Caco-2 (cell line): ENCODE measurements around the gene COL5A2. TPM values are rescaled to one million over a fixed set of nuclear protein-coding genes. Genes with fewer than 3 reads are reported as not detected.

Experiments
- BruUV-seq: library from RNA; stranded (reverse); fragments of 400-500 nt; replicated peaks from 2 replicates; lab custom pipeline; 2021; lab: Mats Ljungman, UMichigan
- CTCF ChIA-PET: fragments of 300-600 bp; sonication (Branson Sonifier 250); formaldehyde crosslinking; loops from one replicate; lab custom pipeline; 2022; ENCODE audit warnings: antibody characterized with exemption; lab: Charles Lee
- POLR2A ChIA-PET: fragments of 300-600 bp; sonication (Branson Sonifier 250); formaldehyde crosslinking; loops from one replicate; lab custom pipeline; 2022; ENCODE audit warnings: antibody characterized with exemption; lab: Charles Lee
- DNase-seq, 2 experiments: peaks; one replicate each; pipeline versions ENCODE4 v3.0.0 to v3.0.0-alpha.2; 2020 to 2022
- H3K27me3 ChIP-seq: replicated peaks from 2 replicates; pipeline ENCODE4 v1.6.0; 2011; ENCODE audit warnings: low read length; ENCODE audit not compliant: control insufficient read depth, insufficient read depth
- H3K36me3 ChIP-seq: 2 replicates; pipeline ENCODE4 v1.5.1; 2011; ENCODE audit warnings: low read length; ENCODE audit not compliant: control insufficient read depth, insufficient read depth
- H3K4me1 ChIP-seq: fragments of 250-450 bp; sonication (Bioruptor Pico); 2 replicates; pipeline ENCODE4 v1.5.1; 2020; ENCODE audit warnings: mild to moderate bottlenecking
- H3K4me3 ChIP-seq: 2 replicates; pipeline ENCODE4 v1.5.1; 2011; ENCODE audit warnings: low read depth, mild to moderate bottlenecking, control low read depth, low read length
- H3K9me3 ChIP-seq: fragments of 250-450 bp; sonication (Bioruptor Pico); 2 replicates; pipeline ENCODE4 v1.5.1; 2020; ENCODE audit warnings: mild to moderate bottlenecking, moderate library complexity
- H3K27ac Mint-ChIP-seq: one replicate; pipeline ENCODE4 v1.8.0; 2022; ENCODE audit warnings: mixed read lengths; ENCODE audit not compliant: unreplicated experiment
- H3K27me3 Mint-ChIP-seq: one replicate; pipeline ENCODE4 v1.8.0; 2022; ENCODE audit warnings: mixed read lengths; ENCODE audit not compliant: insufficient read depth, unreplicated experiment
- H3K36me3 Mint-ChIP-seq: one replicate; pipeline ENCODE4 v1.8.0; 2022; ENCODE audit warnings: mild to moderate bottlenecking, mixed read lengths; ENCODE audit not compliant: insufficient read depth, unreplicated experiment
- H3K4me1 Mint-ChIP-seq: one replicate; pipeline ENCODE4 v1.8.0; 2022; ENCODE audit warnings: low read depth, mixed read lengths; ENCODE audit not compliant: unreplicated experiment
- H3K4me3 Mint-ChIP-seq: one replicate; pipeline ENCODE4 v1.8.0; 2022; ENCODE audit warnings: mild to moderate bottlenecking, moderate library complexity, mixed read lengths; ENCODE audit not compliant: unreplicated experiment
- H3K9me3 Mint-ChIP-seq: one replicate; pipeline ENCODE4 v1.8.0; 2022; ENCODE audit warnings: mixed read lengths; ENCODE audit not compliant: unreplicated experiment
- CTCF ChIP-seq, 2 experiments: fragments of 200-600 bp in 1 of 2; IDR thresholded peaks; 1 replicate in 1 of 2; 2 replicates in 1 of 2; pipeline versions ENCODE4 v1.5.1 to v1.8.0; 2011 to 2022; ENCODE audit warnings: antibody characterized with exemption in 1 of 2, control low read depth in 1 of 2, inconsistent platforms in 1 of 2, low read depth in 1 of 2, low read length in 1 of 2, mild to moderate bottlenecking in 1 of 2, moderate library complexity in 1 of 2; ENCODE audit not compliant: insufficient read depth in 1 of 2, severe bottlenecking in 1 of 2, unreplicated experiment in 1 of 2
- intact Hi-C: fragments of 100-400 bp; cut with micrococcal nuclease; formaldehyde crosslinking; loops from one replicate; pipeline ENCODE4 v1.10.0; 2022; ENCODE audit not compliant: unreplicated experiment
- total RNA-seq: library from RNA; stranded (reverse); gene quantifications from 2 replicates; pipeline ENCODE4 v1.2.3, GENCODE V29; 2022

Gene COL5A2
- total RNA-seq, 1 experiment from 2014 or later = 244 TPM

DNA sequence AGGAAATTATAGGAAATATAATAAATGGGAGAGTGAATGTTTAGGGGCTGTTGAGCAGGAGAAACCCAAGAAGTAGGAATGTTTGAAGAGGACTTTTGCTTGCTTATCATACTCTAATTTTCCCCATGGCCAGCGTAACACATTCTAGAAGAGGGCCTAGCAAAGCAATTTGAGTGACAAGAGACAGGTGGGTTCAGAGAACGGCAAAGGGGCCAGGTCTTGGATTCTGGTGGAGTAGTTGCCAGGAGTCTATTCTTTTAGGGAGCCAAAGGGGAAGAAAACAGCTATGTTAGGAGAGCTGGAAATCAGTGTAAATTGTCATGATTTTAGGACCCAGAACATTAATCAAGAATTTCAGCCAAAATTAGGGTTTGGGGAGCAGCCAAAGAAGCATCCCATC lies 96.5 kb downstream of the COL5A2 start:
- intact Hi-C loops = no loop called here
- no peaks in the 10 kb centered on the region for H3K9me3 ChIP-seq
- no peak for TF ChIP-seq CTCF (IDR thresholded peaks at IDR 0.05; ENCODE audit: insufficient read depth in 1 of 2, low read depth in 1 of 2, low read length in 1 of 2, severe bottlenecking in 1 of 2, unreplicated experiment in 1 of 2)
- POLR2A ChIA-PET = interaction anchor here (0.7 kb wide), 1 partner anchor 35 kb away, joined by 4 read pairs; no protein-coding TSS in a partner anchor
- CTCF ChIA-PET = no interaction called here
- no peak overlapping the region for H3K4me3 ChIP-seq
- no peaks in the 10 kb centered on the region for H3K27me3 Mint-ChIP-seq
- no peak overlapping the region for H3K27ac Mint-ChIP-seq
- H3K27me3 ChIP-seq = no peaks in the 10 kb centered on the region
- H3K36me3 ChIP-seq = no peaks in the 10 kb centered on the region
- no peaks in the 10 kb centered on the region for H3K4me1 ChIP-seq
- H3K4me1 Mint-ChIP-seq = no peaks in the 10 kb centered on the region
- H3K36me3 Mint-ChIP-seq = peaks cover 32% of the 10 kb centered on the region
- no peaks in the 10 kb centered on the region for H3K9me3 Mint-ChIP-seq
- no peak for DNase-seq
- BruUV-seq = no TSS peak
- no peak overlapping the region for H3K4me3 Mint-ChIP-seq

GRCh38 chr2:189082376-189082975 lies 97.1 kb downstream of the COL5A2 start:
- DNase-seq = no peak
- no peak for TF ChIP-seq CTCF (IDR thresholded peaks at IDR 0.05; ENCODE audit: insufficient read depth in 1 of 2, low read depth in 1 of 2, low read length in 1 of 2, severe bottlenecking in 1 of 2, unreplicated experiment in 1 of 2)
- no peaks in the 10 kb centered on the region for H3K9me3 Mint-ChIP-seq
- H3K27ac Mint-ChIP-seq = no peak overlapping the region
- ChIA-PET CTCF (no interaction called here), POLR2A (no interaction called here)
- no peak overlapping the region for H3K4me3 Mint-ChIP-seq
- intact Hi-C loops = no loop called here
- BruUV-seq = no TSS peak
- no peaks in the 10 kb centered on the region for H3K4me1 Mint-ChIP-seq
- H3K27me3 Mint-ChIP-seq = no peaks in the 10 kb centered on the region
- no peaks in the 10 kb centered on the region for H3K9me3 ChIP-seq
- H3K27me3 ChIP-seq = no peaks in the 10 kb centered on the region
- H3K36me3 ChIP-seq = no peaks in the 10 kb centered on the region
- no peak overlapping the region for H3K4me3 ChIP-seq
- peaks cover 26% of the 10 kb centered on the region for H3K36me3 Mint-ChIP-seq
- no peaks in the 10 kb centered on the region for H3K4me1 ChIP-seq

DNA sequence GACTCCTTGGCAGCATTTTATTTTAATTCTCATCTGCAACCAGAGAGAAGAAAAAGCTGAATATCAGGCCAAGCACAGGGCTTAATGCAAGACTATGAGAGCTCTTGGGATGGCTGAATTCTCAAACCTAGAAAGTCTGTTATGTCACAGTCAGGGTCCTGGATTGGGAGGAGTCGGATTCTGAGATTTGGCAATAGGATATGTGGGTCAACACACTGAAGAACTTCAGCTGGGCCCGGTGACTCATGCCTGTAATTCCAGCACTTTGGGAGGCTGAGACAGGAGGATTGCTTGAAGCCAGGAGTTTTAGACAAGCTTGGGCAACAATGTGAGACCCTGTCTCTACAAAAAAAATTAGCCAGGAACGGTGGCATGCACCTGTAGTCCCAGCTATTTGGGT lies 103.0 kb downstream of the COL5A2 start:
- H3K4me3 Mint-ChIP-seq = no peak overlapping the region
- Histone ChIP-seq H3K4me3 (no peak overlapping the region), H3K36me3 (no peaks in the 10 kb centered on the region), H3K4me1 (no peaks in the 10 kb centered on the region), H3K9me3 (no peaks in the 10 kb centered on the region), H3K27me3 (no peaks in the 10 kb centered on the region)
- no peaks in the 10 kb centered on the region for H3K9me3 Mint-ChIP-seq
- DNase-seq = no peak
- CTCF ChIA-PET = no interaction called here
- no TSS peak for BruUV-seq
- no peak for TF ChIP-seq CTCF (IDR thresholded peaks at IDR 0.05; ENCODE audit: insufficient read depth in 1 of 2, low read depth in 1 of 2, low read length in 1 of 2, severe bottlenecking in 1 of 2, unreplicated experiment in 1 of 2)
- peaks cover 38% of the 10 kb centered on the region for H3K36me3 Mint-ChIP-seq
- POLR2A ChIA-PET = no interaction called here
- H3K4me1 Mint-ChIP-seq = no peaks in the 10 kb centered on the region
- intact Hi-C loops = no loop called here
- H3K27me3 Mint-ChIP-seq = no peaks in the 10 kb centered on the region
- H3K27ac Mint-ChIP-seq = no peak overlapping the region
